Psoas muscle (tissue), 8 donors: ENCODE data around the gene KCP. TPM values are rescaled to one million over a fixed set of nuclear protein-coding genes. Genes with fewer than 3 reads are reported as not detected.

Source experiments
- ATAC-seq, 4 donors: fragments of 200-7000 bp; cut with Tn5 transposase; one replicate each; pipeline ENCODE4 v1.9.1; 2020; ENCODE audit warnings: moderate library complexity in 3 of 4, mild to moderate bottlenecking in 2 of 4
- DNase-seq, 2 donors: peaks; one replicate each; pipeline ENCODE4 v3.0.0-alpha.2; 2020
- H3K27ac ChIP-seq: fragments of 200-600 bp; one replicate; pipeline ENCODE4 v1.8.0; 2022
- H3K27me3 ChIP-seq, 3 donors: fragments of 200-600 bp in 1 of 3; one replicate each; pipeline versions ENCODE4 v1.6.1 to v1.8.0; 2013 to 2022; ENCODE audit warnings: low read length in 2 of 3, mild to moderate bottlenecking in 2 of 3, moderate library complexity in 1 of 3; ENCODE audit not compliant: insufficient read depth in 3 of 3
- H3K36me3 ChIP-seq, 2 donors: fragments of 200-600 bp in 1 of 2; one replicate each; pipeline versions ENCODE4 v1.6.1 to v1.8.0; 2013 to 2022; ENCODE audit warnings: low read depth in 1 of 2, mild to moderate bottlenecking in 1 of 2, moderate library complexity in 1 of 2; ENCODE audit not compliant: insufficient read depth in 1 of 2
- H3K4me1 ChIP-seq: fragments of 200-600 bp; one replicate; pipeline ENCODE4 v1.8.0; 2022
- H3K4me3 ChIP-seq: fragments of 200-600 bp; one replicate; pipeline ENCODE4 v1.8.0; 2022; ENCODE audit warnings: mild to moderate bottlenecking
- H3K9me3 ChIP-seq: fragments of 200-600 bp; one replicate; pipeline ENCODE4 v1.8.0; 2022
- WGBS, 3 donors: extraction: QIAGEN DNeasy Blood & Tissue Kit; methylation state at CpG; one replicate each; pipeline versions ENCODE4 v1.1.6 to v1.1.7; 2013; 5-methylcytosine and 5-hydroxymethylcytosine counted together
- intact Hi-C, 2 donors: fragments of 100-400 bp; cut with DNase I; formaldehyde crosslinking; loops; one replicate each; pipeline versions ENCODE4 v1.11.0 to v1.14.2; 2022
- polyA plus RNA-seq, 3 donors: library from polyadenylated mRNA; stranded (reverse); fragments of 200-250 nt; gene quantifications; one replicate each; pipeline ENCODE4 v1.2.3, GENCODE V29; 2013
- total RNA-seq, 4 donors: library from RNA; stranded (reverse); fragmentation: NEBNext Ultra II Directional in 2 of 4; extraction: Animal tissue kit (Norgen Biotek cat#: 25700) in 2 of 4; gene quantifications; one replicate each; pipeline versions ENCODE4 v1.2.1 to v1.2.4, GENCODE V29; 2021 to 2023
- TF ChIP-seq, protein P1 (sequence below): fragments of 200-600 bp; IDR thresholded peaks from one replicate; pipeline ENCODE4 v1.8.0; 2022; ENCODE audit warnings: antibody characterized with exemption
- donor health status: healthy with polysubstance abuse.
- donor health status: DM: no; HTN: no; CAD: no; lungs with moderate emphysema.
- donor health status: Bipolar disorder and iron deficiency.
- donor health status: healthy.
- donor health status: DM: yes; HTN: yes; CAD: no.
- donor health status: DM: no; HTN: no; CAD: no.
- donor health status: DM: no; HTN: no; CAD: no.
- donor health status: DM: yes; HTN: yes; CAD: no.

Gene KCP
- total and polyA plus RNA-seq, 7 donors = 0.03 to 0.34 (median 0.15) TPM

DNA sequence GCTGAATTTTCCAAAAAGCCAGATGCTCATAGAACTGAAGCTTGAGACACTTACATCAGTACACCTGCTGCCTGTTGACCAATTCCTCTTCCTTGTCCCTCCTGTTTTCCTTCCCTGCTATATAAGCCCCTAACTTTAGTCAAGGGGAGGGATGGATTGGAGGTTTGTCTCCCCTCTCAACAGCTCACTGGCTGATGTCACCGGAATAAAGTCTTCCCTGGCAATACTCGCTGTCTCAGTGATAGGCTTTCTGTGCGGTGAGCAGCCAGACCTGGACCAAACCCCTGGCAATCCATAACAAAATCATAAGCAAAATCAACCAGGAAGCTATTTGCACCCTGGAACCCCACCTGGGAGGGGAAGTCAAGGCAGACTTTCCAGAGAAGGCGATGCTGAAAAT lies 26.3 kb upstream of the KCP start:
- no peaks in the 10 kb centered on the region for H3K9me3 ChIP-seq
- H3K27ac ChIP-seq = no peak overlapping the region
- ATAC-seq (no peak), DNase-seq (no peak)
- TF ChIP-seq, protein P1, sequence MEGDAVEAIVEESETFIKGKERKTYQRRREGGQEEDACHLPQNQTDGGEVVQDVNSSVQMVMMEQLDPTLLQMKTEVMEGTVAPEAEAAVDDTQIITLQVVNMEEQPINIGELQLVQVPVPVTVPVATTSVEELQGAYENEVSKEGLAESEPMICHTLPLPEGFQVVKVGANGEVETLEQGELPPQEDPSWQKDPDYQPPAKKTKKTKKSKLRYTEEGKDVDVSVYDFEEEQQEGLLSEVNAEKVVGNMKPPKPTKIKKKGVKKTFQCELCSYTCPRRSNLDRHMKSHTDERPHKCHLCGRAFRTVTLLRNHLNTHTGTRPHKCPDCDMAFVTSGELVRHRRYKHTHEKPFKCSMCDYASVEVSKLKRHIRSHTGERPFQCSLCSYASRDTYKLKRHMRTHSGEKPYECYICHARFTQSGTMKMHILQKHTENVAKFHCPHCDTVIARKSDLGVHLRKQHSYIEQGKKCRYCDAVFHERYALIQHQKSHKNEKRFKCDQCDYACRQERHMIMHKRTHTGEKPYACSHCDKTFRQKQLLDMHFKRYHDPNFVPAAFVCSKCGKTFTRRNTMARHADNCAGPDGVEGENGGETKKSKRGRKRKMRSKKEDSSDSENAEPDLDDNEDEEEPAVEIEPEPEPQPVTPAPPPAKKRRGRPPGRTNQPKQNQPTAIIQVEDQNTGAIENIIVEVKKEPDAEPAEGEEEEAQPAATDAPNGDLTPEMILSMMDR = no peak
- intact Hi-C loops = no loop called here
- no peaks in the 10 kb centered on the region for H3K36me3 ChIP-seq
- peaks cover 0 to 48% (median 11%) of the 10 kb centered on the region in 3 donors for H3K27me3 ChIP-seq
- H3K4me3 ChIP-seq = no peak overlapping the region
- 67 to 78% (median 77%) methylated on average over 4 of the region's 4 CpGs for WGBS, 3 donors
- H3K4me1 ChIP-seq = no peaks in the 10 kb centered on the region

DNA sequence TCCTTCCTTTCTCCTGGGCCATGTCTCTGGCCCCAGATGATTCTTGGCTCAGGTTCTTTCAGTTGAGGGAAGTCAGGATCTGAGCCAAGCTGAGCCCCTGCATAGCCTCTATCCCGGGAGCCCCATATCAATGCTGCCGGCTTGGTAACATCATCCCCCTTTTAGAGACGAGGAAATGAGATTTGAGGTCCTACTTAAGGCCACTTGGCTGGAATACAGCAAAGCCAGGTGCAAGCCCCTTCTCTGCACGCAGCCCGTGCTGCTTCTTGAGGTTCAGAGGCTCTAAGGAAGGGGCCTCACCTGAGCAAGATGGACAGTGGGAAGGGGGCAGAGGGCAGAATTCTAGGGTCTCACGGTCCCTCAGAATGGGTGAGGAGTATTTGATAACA lies 24.8 kb upstream of the KCP start:
- Histone ChIP-seq H3K27ac (no peak overlapping the region), H3K4me3 (no peak overlapping the region), H3K4me1 (no peaks in the 10 kb centered on the region), H3K36me3 (no peaks in the 10 kb centered on the region), H3K27me3 (peaks cover 0 to 48% (median 11%) of the 10 kb centered on the region in 3 donors), H3K9me3 (no peaks in the 10 kb centered on the region)
- intact Hi-C loops = no loop called here
- TF ChIP-seq, protein P1 = no peak
- no peak for DNase-seq
- 35 to 45% (median 36%) methylated on average over 6 of the region's 6 CpGs for WGBS, 3 donors
- no peak for ATAC-seq

DNA sequence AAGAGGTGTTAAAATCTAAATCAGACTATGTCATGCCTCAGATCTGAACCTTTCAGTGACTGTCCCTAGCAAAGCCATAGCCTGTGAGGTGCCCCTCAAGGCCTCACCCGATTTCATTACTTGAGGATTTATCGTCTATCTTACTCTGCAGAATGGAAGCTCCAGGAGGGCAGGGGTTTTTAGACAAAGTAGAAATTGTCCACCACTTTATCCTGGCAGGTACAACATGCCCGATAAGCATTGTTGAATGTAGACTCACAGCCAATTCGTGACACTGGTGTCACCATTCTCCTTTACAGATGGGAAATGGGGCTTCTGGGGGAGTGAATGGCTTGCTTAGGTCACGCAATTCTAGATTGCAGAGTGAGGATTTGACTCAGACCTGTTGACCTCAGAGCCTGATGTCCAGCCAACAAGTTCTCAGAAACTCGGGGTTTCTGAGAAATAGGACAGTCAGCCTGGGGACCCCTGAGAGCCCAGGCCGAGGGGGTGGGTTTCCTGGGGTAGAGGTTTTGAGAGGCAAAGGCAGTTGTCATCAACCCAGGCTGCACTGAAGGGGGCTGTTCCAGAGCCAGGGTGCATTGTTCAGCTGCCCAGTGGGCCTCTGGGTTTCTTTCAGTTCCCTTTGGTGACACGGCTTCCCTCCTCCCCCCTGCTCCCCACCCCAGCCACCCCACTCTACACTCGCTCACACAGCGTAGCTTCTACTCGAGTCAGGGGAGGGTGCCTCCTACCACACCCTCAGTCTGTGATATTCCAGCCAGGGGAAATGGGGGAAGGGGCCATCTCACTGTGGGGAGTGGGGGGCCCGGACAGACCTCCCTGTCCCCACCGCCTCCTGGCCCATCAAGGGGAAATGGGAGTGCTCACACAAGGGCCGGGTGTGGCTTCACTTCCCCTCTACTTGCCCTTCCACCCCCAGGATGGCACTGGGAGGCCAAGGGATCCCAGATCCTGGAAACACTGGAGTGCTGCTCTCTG lies 24.1 kb upstream of the KCP start:
- Histone ChIP-seq H3K36me3 (no peaks in the 10 kb centered on the region), H3K4me1 (no peaks in the 10 kb centered on the region), H3K27ac (no peak overlapping the region), H3K27me3 (peaks cover 0 to 47% (median 11%) of the 10 kb centered on the region in 3 donors), H3K4me3 (no peak overlapping the region), H3K9me3 (no peaks in the 10 kb centered on the region)
- ATAC-seq = no peak
- TF ChIP-seq, protein P1 = no peak
- 65 to 73% (median 69%) methylated on average over 14 of the region's 14 CpGs for WGBS, 3 donors
- no peak for DNase-seq
- intact Hi-C loops = no loop called here

DNA sequence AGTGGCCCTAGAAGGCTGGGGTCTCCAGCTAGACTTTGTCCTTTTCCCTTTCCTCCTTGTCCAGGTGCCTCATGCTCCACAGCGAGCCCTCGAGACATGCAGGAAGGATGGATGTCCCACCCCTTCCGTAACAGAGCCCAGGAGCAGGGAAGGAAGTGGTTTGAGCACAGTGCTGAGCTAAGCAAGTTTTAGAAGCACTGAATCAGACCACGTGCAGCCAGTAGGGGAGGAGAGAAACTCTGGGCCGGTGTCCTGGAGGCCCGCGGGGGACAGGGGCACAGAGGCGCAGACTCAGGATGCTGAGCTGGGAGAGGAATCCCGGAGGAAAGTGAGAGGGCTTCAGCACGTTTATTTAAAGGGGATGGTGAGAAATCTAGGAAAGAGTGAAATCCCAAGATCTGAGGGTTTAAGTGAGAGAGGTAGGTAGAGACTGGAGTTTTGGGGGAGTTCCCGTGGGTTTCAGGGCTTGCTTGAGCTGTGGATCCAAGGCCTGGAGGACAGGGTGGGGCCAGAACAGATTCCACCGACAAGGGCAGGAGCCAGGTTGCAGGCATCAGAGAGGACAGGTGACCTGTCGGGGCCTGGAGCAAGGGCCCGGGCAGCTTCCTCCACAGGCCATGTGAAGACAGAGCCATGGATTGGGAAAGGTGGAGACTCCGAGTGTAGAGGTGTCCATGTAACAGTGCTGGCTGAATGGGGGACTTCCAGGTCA lies 22.8 kb upstream of the KCP start:
- TF ChIP-seq, protein P1 = no peak
- Histone ChIP-seq H3K4me3 (no peak overlapping the region), H3K36me3 (no peaks in the 10 kb centered on the region), H3K9me3 (no peaks in the 10 kb centered on the region), H3K4me1 (no peaks in the 10 kb centered on the region), H3K27me3 (peaks cover 0 to 36% (median 11%) of the 10 kb centered on the region in 3 donors), H3K27ac (no peak overlapping the region)
- peak in 1 of 4 donors; percentile 28 for ATAC-seq
- peak in 1 of 2 donors; percentile 45 for DNase-seq
- intact Hi-C loops = no loop called here
- WGBS, 3 donors = 57 to 63% (median 61%) methylated on average over 15 of the region's 15 CpGs
